H1 (cell line): ENCODE data around the gene BTK. TPM values are rescaled to one million over a fixed set of nuclear protein-coding genes. Genes with fewer than 3 reads are reported as not detected.

Experiments used
- CTCF ChIA-PET: fragments of 300-600 bp; sonication (Branson Sonifier 250); formaldehyde crosslinking; loops from one replicate; lab custom pipeline; 2021; ENCODE audit not compliant: partially characterized antibody; lab: Charles Lee
- POLR2A ChIA-PET: fragments of 300-600 bp; sonication (Branson Sonifier 250); formaldehyde crosslinking; loops from one replicate; lab custom pipeline; 2021; ENCODE audit warnings: inconsistent platforms; ENCODE audit not compliant: partially characterized antibody; lab: Charles Lee
- DNase-seq, 2 experiments: peaks; one replicate each; pipeline versions ENCODE4 v3.0.0 to v3.0.0-alpha.2; 2010 to 2022; ENCODE audit warnings: low spot score in 2 of 2, low read depth in 1 of 2, mixed read lengths in 1 of 2
- FAIRE-seq: peaks from 2 replicates; lab custom pipeline; 2011; peaks lifted over from hg19 to GRCh38; lab: Jason Lieb, UNC
- H2AFZ ChIP-seq: 2 replicates; pipeline ENCODE4 v1.8.1; 2012; ENCODE audit warnings: low read length, inconsistent platforms
- H2AK5ac ChIP-seq: 2 replicates; pipeline ENCODE4 v1.6.1; 2013; ENCODE audit warnings: low read depth, low read length
- H2BK120ac ChIP-seq: replicated peaks from 2 replicates; pipeline ENCODE3; 2013; ENCODE audit warnings: low read depth, low read length, inconsistent platforms
- H2BK12ac ChIP-seq: 2 replicates; pipeline ENCODE4 v1.6.1; 2013; ENCODE audit warnings: low read depth, low read length
- H2BK15ac ChIP-seq: 2 replicates; pipeline ENCODE4 v1.6.1; 2013; ENCODE audit warnings: low read length
- H2BK20ac ChIP-seq: 2 replicates; pipeline ENCODE4 v1.6.1; 2013; ENCODE audit warnings: low read length
- H2BK5ac ChIP-seq: 2 replicates; pipeline ENCODE4 v1.6.1; 2013; ENCODE audit warnings: low read depth, low read length
- H3K14ac ChIP-seq: 2 replicates; pipeline ENCODE4 v1.6.1; 2013; ENCODE audit warnings: inconsistent platforms; ENCODE audit not compliant: insufficient read length
- H3K18ac ChIP-seq: 2 replicates; pipeline ENCODE4 v1.6.1; 2013; ENCODE audit warnings: low read length; ENCODE audit errors: extremely low read depth
- H3K23ac ChIP-seq: 2 replicates; pipeline ENCODE4 v1.6.1; 2013; ENCODE audit warnings: inconsistent platforms; ENCODE audit not compliant: insufficient read length
- H3K23me2 ChIP-seq: 2 replicates; pipeline ENCODE4 v1.6.1; 2013; ENCODE audit warnings: low read depth, low read length
- H3K27ac ChIP-seq: 2 replicates; pipeline ENCODE4 v1.6.1; 2011; ENCODE audit warnings: low read depth, low read length, inconsistent platforms
- H3K27me3 ChIP-seq, 4 experiments: replicated peaks in 1 of 4; 1 replicate in 1 of 4; 2 replicates in 3 of 4; pipeline versions ENCODE4 v1.6.1 to v1.8.1; 2011 to 2013; ENCODE audit warnings: low read length in 3 of 4, mild to moderate bottlenecking in 3 of 4, inconsistent platforms in 2 of 4, mixed read lengths in 2 of 4, moderate library complexity in 1 of 4; ENCODE audit not compliant: control insufficient read depth in 3 of 4, insufficient read depth in 3 of 4; ENCODE audit errors: extremely low read depth in 1 of 4
- H3K36me3 ChIP-seq, 4 experiments: 2 replicates each; pipeline versions ENCODE4 v1.6.1 to v1.8.1; 2011 to 2013; ENCODE audit warnings: mild to moderate bottlenecking in 4 of 4, low read length in 3 of 4, moderate library complexity in 2 of 4, control low read depth in 1 of 4, inconsistent platforms in 1 of 4; ENCODE audit not compliant: insufficient read depth in 4 of 4, control insufficient read depth in 2 of 4
- H3K4ac ChIP-seq: replicated peaks from 2 replicates; pipeline ENCODE3; 2013; ENCODE audit warnings: low read length, low read depth, mixed read lengths, inconsistent platforms; ENCODE audit not compliant: insufficient read length
- H3K4me1 ChIP-seq, 4 experiments: replicated peaks in 1 of 4; 1 replicate in 1 of 4; 2 replicates in 3 of 4; pipeline versions ENCODE4 v1.6.1 to v1.8.1; 2011 to 2013; ENCODE audit warnings: low read length in 3 of 4, inconsistent platforms in 2 of 4, mixed read lengths in 1 of 4; ENCODE audit not compliant: insufficient read depth in 4 of 4, control insufficient read depth in 3 of 4
- H3K4me2 ChIP-seq, 2 experiments: 2 replicates each; pipeline versions ENCODE4 v1.6.1 to v1.8.1; 2011 to 2013; ENCODE audit warnings: low read depth in 2 of 2, low read length in 2 of 2, control low read depth in 1 of 2, inconsistent platforms in 1 of 2, mild to moderate bottlenecking in 1 of 2; ENCODE audit not compliant: insufficient read depth in 1 of 2
- H3K4me3 ChIP-seq, 4 experiments: fragments of 200-600, 300-600 bp in 1 of 4; sonication (generic), shearing (Covaris generic), sonication (Bioruptor Twin) in 1 of 4; 2 replicates each; pipeline versions ENCODE4 v1.5.1 to v1.8.1; 2011 to 2016; ENCODE audit warnings: low read length in 4 of 4, low read depth in 3 of 4, control low read depth in 2 of 4, inconsistent platforms in 2 of 4, mild to moderate bottlenecking in 2 of 4, mixed read lengths in 1 of 4, moderate library complexity in 1 of 4; ENCODE audit not compliant: insufficient read depth in 2 of 4; ENCODE audit errors: extremely low read depth in 1 of 4
- H3K56ac ChIP-seq: replicated peaks from 2 replicates; pipeline ENCODE3; 2013; ENCODE audit warnings: low read depth, mild to moderate bottlenecking, mixed read lengths, low read length, inconsistent platforms; ENCODE audit not compliant: insufficient read length
- H3K79me1 ChIP-seq: 2 replicates; pipeline ENCODE4 v1.6.1; 2013; ENCODE audit warnings: low read depth, low read length, control low read depth
- H3K79me2 ChIP-seq, 2 experiments: 2 replicates each; pipeline versions ENCODE4 v1.6.1 to v1.8.1; 2012 to 2013; ENCODE audit warnings: low read length in 2 of 2, mild to moderate bottlenecking in 2 of 2, inconsistent platforms in 1 of 2; ENCODE audit not compliant: insufficient read depth in 2 of 2, control insufficient read depth in 1 of 2
- H3K9ac ChIP-seq, 4 experiments: replicated peaks in 1 of 4; 1 replicate in 1 of 4; 2 replicates in 3 of 4; pipeline versions ENCODE4 v1.6.1 to v1.8.1; 2011 to 2013; ENCODE audit warnings: low read depth in 3 of 4, low read length in 3 of 4, control low read depth in 2 of 4, mild to moderate bottlenecking in 2 of 4, moderate library complexity in 2 of 4, inconsistent platforms in 1 of 4; ENCODE audit errors: extremely low read depth in 1 of 4
- H3K9me3 ChIP-seq, 2 experiments: 2 replicates each; pipeline versions ENCODE4 v1.6.1 to v1.8.1; 2012 to 2013; ENCODE audit warnings: mild to moderate bottlenecking in 2 of 2, moderate library complexity in 2 of 2, control low read depth in 1 of 2, inconsistent platforms in 1 of 2, low read depth in 1 of 2, low read length in 1 of 2, mixed read lengths in 1 of 2; ENCODE audit not compliant: insufficient read depth in 2 of 2
- H4K20me1 ChIP-seq, 2 experiments: replicated peaks in 1 of 2; 2 replicates each; pipeline versions ENCODE3 to v1.8.1; 2011 to 2013; ENCODE audit warnings: inconsistent platforms in 2 of 2, low read length in 2 of 2, mild to moderate bottlenecking in 1 of 2; ENCODE audit not compliant: insufficient read depth in 2 of 2, control insufficient read depth in 1 of 2
- H4K5ac ChIP-seq: 2 replicates; pipeline ENCODE4 v1.6.1; 2013; ENCODE audit warnings: low read length, low read depth, mixed read lengths, inconsistent platforms; ENCODE audit not compliant: insufficient read length
- H4K8ac ChIP-seq: 2 replicates; pipeline ENCODE4 v1.8.0; 2013; ENCODE audit warnings: mild to moderate bottlenecking, moderate library complexity, low read length, inconsistent platforms; ENCODE audit not compliant: insufficient read depth; ENCODE audit errors: extremely low read depth
- H4K91ac ChIP-seq: replicated peaks from 2 replicates; pipeline ENCODE3; 2013; ENCODE audit warnings: low read length, mixed read lengths, inconsistent platforms; ENCODE audit not compliant: insufficient read length
- BACH1 ChIP-seq: IDR thresholded peaks from 2 replicates; pipeline ENCODE4 v1.6.1; 2012; ENCODE audit warnings: low read length, improper control_type of control experiment
- CHD2 ChIP-seq: IDR thresholded peaks from 2 replicates; pipeline ENCODE4 v1.6.1; 2012; ENCODE audit warnings: low read length, improper control_type of control experiment
- GTF2F1 ChIP-seq: IDR thresholded peaks from 2 replicates; pipeline ENCODE4 v1.6.1; 2012; ENCODE audit warnings: low read depth, low read length, improper control_type of control experiment, borderline replicate concordance
- RBBP5 ChIP-seq: IDR thresholded peaks from 2 replicates; pipeline ENCODE4 v1.7.1; 2012; ENCODE audit warnings: low read depth, mild to moderate bottlenecking, inconsistent platforms, low read length, moderate library complexity, borderline replicate concordance
- SP4 ChIP-seq: IDR thresholded peaks from 2 replicates; pipeline ENCODE4 v1.6.1; 2012; ENCODE audit warnings: low read length, inconsistent platforms
- SUZ12 ChIP-seq: fragments of 200-600 bp; sonication (generic); IDR thresholded peaks from 2 replicates; pipeline ENCODE4 v1.6.1; 2012; ENCODE audit warnings: mild to moderate bottlenecking, inconsistent platforms, low read length, moderate library complexity, mixed read lengths
- WGBS, 2 experiments: shearing (Covaris generic) in 1 of 2; methylation state at CpG; one replicate each; pipeline versions ENCODE4 v1.1.6 to v1.1.7; 2013 to 2015; ENCODE audit warnings: low lambda C conversion rate in 2 of 2, mixed read lengths in 2 of 2, inconsistent platforms in 1 of 2, low coverage in 1 of 2, missing lambda C conversion rate in 1 of 2; ENCODE audit not compliant: insufficient replicate concordance in 2 of 2, insufficient coverage in 1 of 2, insufficient read length in 1 of 2; ENCODE audit errors: extremely low coverage in 1 of 2, missing lambda C conversion rate in 1 of 2; 5-methylcytosine and 5-hydroxymethylcytosine counted together
- polyA plus RNA-seq, 7 experiments: library from polyadenylated mRNA; depleted of rRNA in 3 of 7; stranded (reverse) in 5 of 7; unstranded in 2 of 7; fragments of >200 nt in 5 of 7; fragments of 200-250 nt in 2 of 7; gene quantifications; 1 replicate in 5 of 7; 2 replicates in 1 of 7; 4 replicates in 1 of 7; pipeline versions ENCODE4 v1.2.1 to v1.2.3, GENCODE V29; 2011 to 2013; ENCODE audit warnings: missing spikeins in 2 of 7, mixed read lengths in 2 of 7
- total RNA-seq: library from RNA; stranded (reverse); fragmentation: NEBNext Ultra II Directional; extraction: Animal tissue kit (Norgen Biotek cat#: 25700); gene quantifications from 2 replicates; pipeline ENCODE4 v1.2.1, GENCODE V29; 2021

Gene BTK
- total and polyA plus RNA-seq, 2 of the 8 experiments (the other 6 are each of a cell fraction or from before 2014, with no cell fraction given): 0.06 to 0.20 TPM

GRCh38 chrX:101407167-101407747 is 21.3 kb upstream of the BTK start:
- peaks cover 0 to 11% (median 2%) of the 10 kb centered on the region in 4 experiments; a peak in 5 of 8 replicates for H3K36me3 ChIP-seq
- H3K4me3 ChIP-seq: peak overlapping the region; percentile 87 to 98 (median 92)
- no peak overlapping the region for H2BK15ac ChIP-seq
- no peak overlapping the region for H3K18ac ChIP-seq
- H3K79me1 ChIP-seq: no peaks in the 10 kb centered on the region
- no peak for FAIRE-seq
- H3K4me2 ChIP-seq: peak overlapping the region; percentile 67 to 72
- H2AFZ ChIP-seq: 0 out of 2 replicates have a peak overlapping the region, but pooled peaks have one; percentile 41
- H3K27ac ChIP-seq: peak overlapping the region; percentile 71
- no peaks in the 10 kb centered on the region for H3K9me3 ChIP-seq
- peaks cover 5 to 55% of the 10 kb centered on the region in 2 experiments for H3K79me2 ChIP-seq
- H4K5ac ChIP-seq: no peak overlapping the region
- no peak overlapping the region for H2BK12ac ChIP-seq
- CTCF ChIA-PET: interaction anchor here (1.8 kb wide), 1 partner anchor 16 kb away, joined by 7 read pairs; the partner anchor contains the start of gene RPL36A
- peak in 1 of 2 experiments; percentile 43 for DNase-seq
- no peak for TF ChIP-seq SP4
- no peak for TF ChIP-seq BACH1
- no peak for TF ChIP-seq SUZ12
- no peak for TF ChIP-seq GTF2F1
- no peak for TF ChIP-seq RBBP5
- TF ChIP-seq CHD2: no peak
- TF ChIP-seq, all 59 proteins: peak for 0
- Histone ChIP-seq H3K27me3 (no peaks in the 10 kb centered on the region), H4K8ac (no peak overlapping the region; the same call in 1 of the 2 replicates), H3K23me2 (peaks cover 4% of the 10 kb centered on the region; the same call in 1 of the 2 replicates), H3K14ac (no peak overlapping the region), H2BK20ac (no peak overlapping the region), H3K23ac (no peak overlapping the region), H2AK5ac (no peak overlapping the region), H3K4ac (no peak overlapping the region), H3K56ac (no peak overlapping the region), H3K4me1 (no peaks in the 10 kb centered on the region; a peak in 1 of 7 replicates), H2BK5ac (no peak overlapping the region), H4K91ac (no peak overlapping the region), H3K9ac (peak overlapping the region; percentile 53 to 97 (median 87)), H4K20me1 (peaks cover 0 to 2% of the 10 kb centered on the region in 2 experiments), H2BK120ac (no peak overlapping the region)
- 3% methylated on average over 7 of the region's 15 CpGs; no CpG with 5 or more reads in 1 of the 2 experiments for WGBS, 2 experiments
- POLR2A ChIA-PET: interaction anchor here (0.7 to 1.3 kb wide), 4 partner anchors 9 to 17 kb away, joined by 3 to 13 read pairs (median 8); partner anchors contain the start of gene RPL36A
